Spleen (tissue), 11 donors: ENCODE results near the gene DPYD. TPM values are rescaled to one million over a fixed set of nuclear protein-coding genes. Genes with fewer than 3 reads are reported as not detected.

ENCODE experiments used
- DNase-seq: peaks from one replicate; pipeline ENCODE4 v3.0.0-alpha.2; 2020
- H3K27ac ChIP-seq, 8 donors: fragments of 200-600 bp; sonication (generic) in 7 of 8; 1 replicate in 4 of 8; 2 replicates in 4 of 8; pipeline versions ENCODE4 v1.5.0 to v1.8.0; 2016 to 2021; ENCODE audit warnings: inconsistent platforms in 4 of 8, mild to moderate bottlenecking in 4 of 8, moderate library complexity in 1 of 8
- H3K27me3 ChIP-seq, 7 donors: fragments of 200-600 bp; sonication (generic) in 6 of 7; replicated peaks in 1 of 7; 1 replicate in 4 of 7; 2 replicates in 3 of 7; pipeline versions ENCODE4 v1.5.0 to v1.8.0; 2016 to 2021; ENCODE audit warnings: inconsistent platforms in 3 of 7, mild to moderate bottlenecking in 1 of 7
- H3K36me3 ChIP-seq, 6 donors: fragments of 200-600 bp; sonication (generic) in 5 of 6; 1 replicate in 4 of 6; 2 replicates in 2 of 6; pipeline versions ENCODE4 v1.5.0 to v1.8.0; 2016 to 2021; ENCODE audit warnings: inconsistent platforms in 2 of 6
- H3K4me1 ChIP-seq, 6 donors: fragments of 200-600 bp; sonication (generic) in 5 of 6; 1 replicate in 3 of 6; 2 replicates in 3 of 6; pipeline versions ENCODE4 v1.5.0 to v1.8.0; 2016 to 2021; ENCODE audit warnings: inconsistent platforms in 3 of 6
- H3K4me3 ChIP-seq, 8 donors: fragments of 200-600 bp; sonication (generic) in 7 of 8; 1 replicate in 4 of 8; 2 replicates in 4 of 8; pipeline versions ENCODE4 v1.5.0 to v1.8.0; 2016 to 2021; ENCODE audit warnings: inconsistent platforms in 4 of 8, mild to moderate bottlenecking in 4 of 8, moderate library complexity in 2 of 8
- H3K9me3 ChIP-seq, 8 donors: fragments of 200-600 bp; sonication (generic) in 7 of 8; 1 replicate in 4 of 8; 2 replicates in 4 of 8; pipeline versions ENCODE4 v1.5.0 to v1.8.0; 2016 to 2021; ENCODE audit warnings: inconsistent platforms in 4 of 8
- POLR2A ChIP-seq, 3 donors: fragments of 450-650 bp; IDR thresholded peaks; one replicate each; pipeline ENCODE4 v1.5.1; 2017; ENCODE audit warnings: antibody characterized with exemption in 3 of 3, mild to moderate bottlenecking in 1 of 3
- POLR2AphosphoS5 ChIP-seq, 3 donors: sonication (generic); formaldehyde crosslinking; IDR thresholded peaks; one replicate each; pipeline ENCODE4 v1.5.1; 2017; ENCODE audit warnings: antibody characterized with exemption in 3 of 3
- WGBS, 5 donors: extraction: QIAGEN DNeasy Blood & Tissue Kit in 3 of 5; methylation state at CpG; one replicate each; pipeline versions ENCODE4 v1.1.5 to v1.1.7; 2013 to 2018; 5-methylcytosine and 5-hydroxymethylcytosine counted together
- intact Hi-C: fragments of 100-400 bp; cut with DNase I; formaldehyde crosslinking; loops from one replicate; pipeline ENCODE4 v1.15.0; 2023; ENCODE audit warnings: low total_unique reads
- polyA plus RNA-seq, 3 donors: library from polyadenylated mRNA; stranded (reverse); fragments of 200-250 nt; gene quantifications; one replicate each; pipeline ENCODE4 v1.2.1, GENCODE V29; 2013
- total RNA-seq, 7 donors: library from RNA; depleted of rRNA in 3 of 7; stranded (reverse); fragments of >200 nt in 3 of 7; fragmentation: NEBNext Ultra II Directional in 4 of 7; extraction: Animal tissue kit (Norgen Biotek cat#: 25700) in 4 of 7; gene quantifications; one replicate each; pipeline versions ENCODE4 v1.1.0 to v1.2.1, GENCODE V29; 2016 to 2021
- TF ChIP-seq, protein P1 (sequence below), 11 experiments: fragments of 200-600 bp in 7 of 11; fragments of 450-650 bp in 4 of 11; sonication (generic) in 4 of 11; IDR thresholded peaks in 8 of 11; conservative IDR thresholded peaks in 3 of 11; 1 replicate in 7 of 11; 2 replicates in 4 of 11; pipeline versions ENCODE4 v1.4.0 to v1.8.0; 2016 to 2021; ENCODE audit warnings: antibody characterized with exemption in 11 of 11, inconsistent platforms in 4 of 11, mild to moderate bottlenecking in 1 of 11
- donor health status: healthy with polysubstance abuse.
- donor health status: DM: no; HTN: no; CAD: no; lungs with moderate emphysema.
- donor health status: DM: no; HTN: no; CAD: no.
- donor health status: Bipolar disorder and iron deficiency.
- donor health status: healthy.
- donor health status: DM: no; HTN: no; CAD: no.
- donor health status: DM: yes; HTN: yes; CAD: no.

Gene DPYD
- total and polyA plus RNA-seq, 10 donors, result 7.3 to 114 (median 92.3) TPM

- no peak for DNase-seq
- Histone ChIP-seq H3K9me3 (no peaks in the 10 kb centered on the region), H3K27me3 (no peaks in the 10 kb centered on the region), H3K4me1 (no peaks in the 10 kb centered on the region), H3K36me3 (peaks cover 0 to 29% (median 6%) of the 10 kb centered on the region in 6 donors), H3K4me3 (no peak overlapping the region), H3K27ac (no peak overlapping the region)
- TF ChIP-seq, protein P1, sequence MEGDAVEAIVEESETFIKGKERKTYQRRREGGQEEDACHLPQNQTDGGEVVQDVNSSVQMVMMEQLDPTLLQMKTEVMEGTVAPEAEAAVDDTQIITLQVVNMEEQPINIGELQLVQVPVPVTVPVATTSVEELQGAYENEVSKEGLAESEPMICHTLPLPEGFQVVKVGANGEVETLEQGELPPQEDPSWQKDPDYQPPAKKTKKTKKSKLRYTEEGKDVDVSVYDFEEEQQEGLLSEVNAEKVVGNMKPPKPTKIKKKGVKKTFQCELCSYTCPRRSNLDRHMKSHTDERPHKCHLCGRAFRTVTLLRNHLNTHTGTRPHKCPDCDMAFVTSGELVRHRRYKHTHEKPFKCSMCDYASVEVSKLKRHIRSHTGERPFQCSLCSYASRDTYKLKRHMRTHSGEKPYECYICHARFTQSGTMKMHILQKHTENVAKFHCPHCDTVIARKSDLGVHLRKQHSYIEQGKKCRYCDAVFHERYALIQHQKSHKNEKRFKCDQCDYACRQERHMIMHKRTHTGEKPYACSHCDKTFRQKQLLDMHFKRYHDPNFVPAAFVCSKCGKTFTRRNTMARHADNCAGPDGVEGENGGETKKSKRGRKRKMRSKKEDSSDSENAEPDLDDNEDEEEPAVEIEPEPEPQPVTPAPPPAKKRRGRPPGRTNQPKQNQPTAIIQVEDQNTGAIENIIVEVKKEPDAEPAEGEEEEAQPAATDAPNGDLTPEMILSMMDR (IDR thresholded peaks at IDR 0.05 in 8 of 11, conservative IDR thresholded peaks at IDR 0.05 in 3 of 11), result no peak
- TF ChIP-seq POLR2AphosphoS5 (IDR thresholded peaks at IDR 0.05) (no peak), POLR2A (IDR thresholded peaks at IDR 0.05) (no peak)
- intact Hi-C loops, result no loop called here
These were observed 613.3 kb downstream of the DPYD start for GRCh38 chr1:97307568-97307967.

GRCh38 chr1:97307151-97307550 lies 613.7 kb downstream of the DPYD start:
- H3K4me1 ChIP-seq, result no peaks in the 10 kb centered on the region
- peaks cover 0 to 33% (median 6%) of the 10 kb centered on the region in 6 donors for H3K36me3 ChIP-seq
- DNase-seq, result no peak
- TF ChIP-seq POLR2A (IDR thresholded peaks at IDR 0.05) (no peak), POLR2AphosphoS5 (IDR thresholded peaks at IDR 0.05) (no peak)
- TF ChIP-seq, protein P1 (IDR thresholded peaks at IDR 0.05 in 8 of 11, conservative IDR thresholded peaks at IDR 0.05 in 3 of 11), result no peak
- H3K27ac ChIP-seq, result no peak overlapping the region
- WGBS, 5 donors, result 91 to 97% (median 95%) methylated on average over 2 of the region's 2 CpGs
- no peak overlapping the region for H3K4me3 ChIP-seq
- H3K27me3 ChIP-seq, result no peaks in the 10 kb centered on the region
- no peaks in the 10 kb centered on the region for H3K9me3 ChIP-seq
- intact Hi-C loops, result no loop called here

DNA sequence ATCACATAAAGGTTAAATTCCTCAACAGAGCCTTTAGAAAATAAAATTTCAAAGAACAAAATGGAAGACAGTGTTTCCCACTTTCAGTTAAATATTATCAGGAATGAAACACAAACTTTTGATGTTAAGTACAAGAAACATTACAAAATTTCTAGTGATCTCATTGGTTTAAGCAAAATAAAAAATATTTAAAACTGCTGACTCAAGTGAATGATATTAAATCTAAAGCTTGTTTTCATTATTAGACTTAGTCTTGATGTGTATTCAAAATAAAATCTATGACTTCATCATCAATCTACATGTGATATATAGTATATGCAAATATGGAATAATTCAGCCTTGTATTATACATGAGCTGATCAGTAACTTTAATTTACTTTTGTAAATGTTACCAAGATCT lies 614.3 kb downstream of the DPYD start:
- intact Hi-C loops, result no loop called here
- Histone ChIP-seq H3K27ac (no peak overlapping the region), H3K4me1 (no peaks in the 10 kb centered on the region), H3K4me3 (no peak overlapping the region), H3K9me3 (no peaks in the 10 kb centered on the region), H3K27me3 (no peaks in the 10 kb centered on the region), H3K36me3 (peaks cover 0 to 39% (median 6%) of the 10 kb centered on the region in 6 donors)
- TF ChIP-seq, protein P1 (IDR thresholded peaks at IDR 0.05 in 8 of 11, conservative IDR thresholded peaks at IDR 0.05 in 3 of 11), result no peak
- TF ChIP-seq POLR2AphosphoS5 (IDR thresholded peaks at IDR 0.05) (no peak), POLR2A (IDR thresholded peaks at IDR 0.05) (no peak)
- no peak for DNase-seq

DNA sequence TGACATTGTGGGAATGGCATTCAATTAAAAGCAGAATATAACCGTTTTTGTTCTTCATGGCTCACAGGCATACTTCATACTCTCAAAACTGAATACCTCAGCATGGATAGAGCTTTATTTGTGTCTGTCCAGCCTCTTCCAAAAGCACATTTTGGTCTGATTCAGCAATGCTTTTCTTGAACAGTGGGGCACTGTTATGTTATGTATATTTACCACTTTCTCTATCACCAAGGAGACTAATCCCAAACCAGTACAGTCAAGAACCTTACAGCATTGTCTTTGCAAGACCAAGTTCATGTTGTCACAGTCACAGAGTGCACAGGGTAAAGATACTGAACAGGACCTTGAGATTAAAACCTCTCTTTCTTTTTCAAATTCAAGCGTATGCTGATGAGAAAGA lies 616.5 kb downstream of the DPYD start:
- H3K27me3 ChIP-seq, result no peaks in the 10 kb centered on the region
- intact Hi-C loops, result no loop called here
- TF ChIP-seq POLR2AphosphoS5 (IDR thresholded peaks at IDR 0.05) (no peak), POLR2A (IDR thresholded peaks at IDR 0.05) (no peak)
- TF ChIP-seq, protein P1 (IDR thresholded peaks at IDR 0.05 in 8 of 11, conservative IDR thresholded peaks at IDR 0.05 in 3 of 11), result no peak
- DNase-seq, result no peak
- H3K4me1 ChIP-seq, result no peaks in the 10 kb centered on the region
- no peaks in the 10 kb centered on the region for H3K9me3 ChIP-seq
- WGBS, 5 donors, result 80 to 96% (median 91%) methylated on average over 2 of the region's 2 CpGs
- peaks cover 0 to 39% (median 6%) of the 10 kb centered on the region in 6 donors for H3K36me3 ChIP-seq
- no peak overlapping the region for H3K4me3 ChIP-seq
- no peak overlapping the region for H3K27ac ChIP-seq
